GM12864 (cell line): ENCODE measurements around the gene LY6G6C.

ENCODE experiments used
- DNase-seq: peaks from one replicate; pipeline ENCODE4 v3.0.0-alpha.2; 2011; ENCODE audit warnings: low read depth
- H3K4me3 ChIP-seq: 2 replicates; pipeline ENCODE4 v1.5.1; 2011; ENCODE audit warnings: mild to moderate bottlenecking, low read depth, low read length, control low read depth
- TF ChIP-seq, protein P1 (sequence below): IDR thresholded peaks from 2 replicates; pipeline ENCODE4 v1.5.1; 2011; ENCODE audit warnings: low read depth, mild to moderate bottlenecking, moderate library complexity, low read length, control low read depth, inconsistent platforms; ENCODE audit errors: missing control alignments

LY6G6C gene

DNA sequence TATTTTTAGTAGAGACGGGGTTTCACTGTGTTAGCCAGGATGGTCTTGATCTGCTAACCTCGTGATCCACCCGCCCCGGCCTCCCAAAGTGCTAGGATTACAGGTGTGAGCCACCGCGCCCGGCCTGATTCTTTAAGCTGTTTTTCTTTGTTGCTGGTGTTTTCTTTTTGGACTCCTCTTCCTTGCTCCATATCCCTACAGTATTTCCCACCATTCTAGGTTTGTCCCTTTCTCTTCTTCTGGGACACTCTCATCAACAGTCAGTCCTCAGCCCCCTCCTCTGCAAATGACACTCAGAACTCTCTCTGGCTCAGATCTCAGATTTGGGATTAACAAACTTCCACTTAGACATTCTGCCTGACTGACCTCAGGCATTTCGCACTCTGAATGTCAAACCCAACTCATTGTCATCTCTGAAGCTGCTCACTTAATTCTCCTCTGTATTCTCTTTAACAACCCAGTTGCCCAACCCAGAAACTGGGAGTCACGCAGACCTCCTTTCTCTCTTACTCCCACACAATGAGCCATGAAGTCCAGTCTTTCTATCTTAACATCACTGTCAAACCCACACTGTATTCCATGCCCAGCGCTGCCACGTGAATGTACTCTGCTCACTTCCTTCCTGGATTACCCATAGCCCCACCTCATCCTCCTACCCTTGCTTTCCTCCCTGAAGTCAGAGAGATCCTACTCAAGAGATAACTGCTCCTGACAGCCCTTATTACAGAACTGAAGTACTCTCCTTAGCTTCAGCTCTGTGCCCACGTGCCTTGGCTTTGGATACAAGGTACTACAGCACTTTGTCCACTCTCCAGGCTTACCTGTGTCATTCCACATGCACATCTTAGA, 4.2 kb upstream of the LY6G6C start:
- no peak for DNase-seq
- TF ChIP-seq, protein P1, sequence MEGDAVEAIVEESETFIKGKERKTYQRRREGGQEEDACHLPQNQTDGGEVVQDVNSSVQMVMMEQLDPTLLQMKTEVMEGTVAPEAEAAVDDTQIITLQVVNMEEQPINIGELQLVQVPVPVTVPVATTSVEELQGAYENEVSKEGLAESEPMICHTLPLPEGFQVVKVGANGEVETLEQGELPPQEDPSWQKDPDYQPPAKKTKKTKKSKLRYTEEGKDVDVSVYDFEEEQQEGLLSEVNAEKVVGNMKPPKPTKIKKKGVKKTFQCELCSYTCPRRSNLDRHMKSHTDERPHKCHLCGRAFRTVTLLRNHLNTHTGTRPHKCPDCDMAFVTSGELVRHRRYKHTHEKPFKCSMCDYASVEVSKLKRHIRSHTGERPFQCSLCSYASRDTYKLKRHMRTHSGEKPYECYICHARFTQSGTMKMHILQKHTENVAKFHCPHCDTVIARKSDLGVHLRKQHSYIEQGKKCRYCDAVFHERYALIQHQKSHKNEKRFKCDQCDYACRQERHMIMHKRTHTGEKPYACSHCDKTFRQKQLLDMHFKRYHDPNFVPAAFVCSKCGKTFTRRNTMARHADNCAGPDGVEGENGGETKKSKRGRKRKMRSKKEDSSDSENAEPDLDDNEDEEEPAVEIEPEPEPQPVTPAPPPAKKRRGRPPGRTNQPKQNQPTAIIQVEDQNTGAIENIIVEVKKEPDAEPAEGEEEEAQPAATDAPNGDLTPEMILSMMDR = no peak
- H3K4me3 ChIP-seq = no peak overlapping the region

DNA sequence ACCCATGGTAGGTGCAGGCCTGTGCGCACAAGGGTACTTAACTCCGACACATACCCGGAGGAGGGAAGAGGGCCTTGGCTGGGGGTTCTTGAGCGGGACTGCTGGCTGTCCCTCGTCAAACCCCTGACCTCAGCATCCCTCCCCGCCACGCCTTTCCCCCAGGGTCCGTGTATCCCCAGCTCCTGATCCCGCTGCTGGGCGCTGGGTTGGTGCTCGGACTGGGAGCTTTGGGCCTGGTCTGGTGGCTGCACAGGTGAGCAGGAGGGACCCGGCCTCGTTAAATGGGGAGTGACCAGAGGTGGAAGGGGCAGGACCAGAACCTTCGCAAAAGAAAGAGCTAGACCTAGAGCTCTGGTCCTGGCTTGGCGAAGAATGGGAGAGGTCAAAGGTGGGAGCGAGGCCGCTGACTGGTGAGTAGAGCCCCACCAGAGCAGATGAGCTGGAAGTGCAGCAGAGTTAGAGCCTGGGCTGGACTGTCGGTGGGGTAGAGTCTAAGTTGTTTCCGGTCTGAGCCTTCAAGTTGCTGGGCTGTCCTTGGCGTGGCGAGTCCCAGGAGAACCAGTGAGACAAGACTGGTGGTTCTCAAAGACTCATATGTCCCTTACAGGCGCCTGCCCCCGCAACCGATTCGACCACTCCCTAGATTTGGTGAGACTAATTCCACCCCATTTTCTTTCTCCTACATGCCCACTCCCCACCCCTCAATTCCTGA, 2.6 kb upstream of the LY6G6C start:
- TF ChIP-seq, protein P1 = no peak
- no peak overlapping the region for H3K4me3 ChIP-seq
- no peak for DNase-seq

DNA sequence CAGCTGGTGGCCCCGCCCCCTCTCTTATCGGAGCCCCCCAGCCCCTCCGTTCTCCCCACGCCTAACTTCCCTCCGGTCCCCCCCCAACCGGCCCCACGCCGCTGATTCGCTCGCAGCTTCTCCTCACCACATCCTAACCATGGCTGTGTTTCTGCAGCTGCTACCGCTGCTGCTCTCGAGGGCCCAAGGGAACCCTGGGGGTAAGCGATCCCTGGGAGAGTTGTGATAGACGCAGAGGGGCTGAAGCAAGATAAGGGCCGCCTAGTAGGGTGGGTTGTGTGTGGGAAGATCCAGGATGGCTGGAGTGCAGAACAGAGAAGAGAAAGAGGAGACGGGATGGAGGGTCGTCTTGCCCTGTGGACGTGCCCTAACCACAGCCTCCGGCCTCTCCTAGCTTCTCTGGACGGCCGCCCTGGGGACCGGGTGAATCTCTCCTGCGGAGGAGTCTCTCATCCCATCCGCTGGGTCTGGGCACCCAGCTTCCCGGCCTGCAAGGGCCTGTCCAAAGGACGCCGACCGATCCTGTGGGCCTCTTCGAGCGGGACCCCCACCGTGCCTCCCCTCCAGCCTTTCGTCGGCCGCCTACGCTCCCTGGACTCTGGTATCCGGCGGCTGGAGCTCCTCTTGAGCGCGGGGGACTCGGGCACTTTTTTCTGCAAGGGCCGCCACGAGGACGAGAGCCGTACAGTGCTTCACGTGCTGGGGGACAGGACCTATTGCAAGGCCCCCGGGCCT, 1.9 kb upstream of the LY6G6C start, which contains the start of gene MPIG6B:
Gene MPIG6B (plus strand): TSS at position 129 of the 735 bp plus-strand sequence. CDS start 11 bp downstream, at position 140.
- no peak for DNase-seq

DNA sequence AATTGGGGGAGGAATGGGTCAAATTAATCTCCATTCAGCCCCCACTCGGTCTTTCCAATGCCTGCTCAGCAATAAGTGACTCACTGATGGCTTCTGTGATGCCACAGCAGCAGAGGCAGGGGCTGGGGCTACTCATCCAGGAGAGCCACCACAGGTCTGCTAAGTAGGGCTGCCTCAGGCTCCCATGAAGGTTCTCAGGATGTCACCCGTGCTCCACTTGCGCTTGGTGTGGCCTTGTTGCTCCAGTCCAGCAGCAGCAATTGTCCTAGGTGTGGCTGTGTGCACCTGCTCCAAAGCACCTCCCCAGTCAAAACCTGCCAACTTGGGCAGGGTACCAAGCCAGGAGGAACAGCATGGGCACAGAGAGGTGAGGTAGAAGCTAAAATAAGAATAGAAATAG, 627 bp upstream of the LY6G6C start:
- TF ChIP-seq, protein P1 = no peak
- no peak overlapping the region for H3K4me3 ChIP-seq
- DNase-seq = no peak

More for the DNA sequence above, 1.9 kb upstream of the LY6G6C start, which contains the start of gene MPIG6B:
- H3K4me3 ChIP-seq = no peak within 1 kb of the TSS
- TF ChIP-seq, protein P1 = no peak

DNA sequence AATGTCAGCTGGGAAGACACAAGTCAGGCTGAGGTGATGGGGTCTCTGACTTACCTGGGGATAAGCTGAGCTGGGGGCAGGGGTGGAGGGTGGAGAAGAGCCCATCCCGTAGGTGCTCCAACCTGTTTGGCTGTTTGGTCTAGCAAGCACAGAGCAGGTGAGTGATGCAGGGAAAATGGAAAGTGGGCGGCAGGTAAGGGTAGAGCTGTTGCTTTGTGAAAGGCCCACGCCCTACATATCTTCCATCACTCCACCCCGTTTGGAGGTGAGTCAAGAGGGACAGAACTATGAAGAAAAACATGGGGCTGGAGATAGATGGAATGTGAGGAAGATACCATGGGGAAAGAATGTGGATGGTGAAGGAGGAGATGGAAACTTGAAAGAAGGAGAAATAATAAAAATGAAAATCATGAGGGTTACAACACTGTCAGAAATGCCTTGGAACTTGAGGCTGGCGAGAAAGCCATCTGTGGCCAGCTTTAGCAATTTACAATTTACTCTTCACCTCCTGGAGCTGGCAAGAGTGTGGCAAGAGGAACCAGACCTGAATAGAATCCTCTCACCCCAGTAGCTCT, 1.3 kb downstream of the LY6G6C start:
- H3K4me3 ChIP-seq = no peak overlapping the region
- TF ChIP-seq, protein P1 = no peak
- no peak for DNase-seq

DNA sequence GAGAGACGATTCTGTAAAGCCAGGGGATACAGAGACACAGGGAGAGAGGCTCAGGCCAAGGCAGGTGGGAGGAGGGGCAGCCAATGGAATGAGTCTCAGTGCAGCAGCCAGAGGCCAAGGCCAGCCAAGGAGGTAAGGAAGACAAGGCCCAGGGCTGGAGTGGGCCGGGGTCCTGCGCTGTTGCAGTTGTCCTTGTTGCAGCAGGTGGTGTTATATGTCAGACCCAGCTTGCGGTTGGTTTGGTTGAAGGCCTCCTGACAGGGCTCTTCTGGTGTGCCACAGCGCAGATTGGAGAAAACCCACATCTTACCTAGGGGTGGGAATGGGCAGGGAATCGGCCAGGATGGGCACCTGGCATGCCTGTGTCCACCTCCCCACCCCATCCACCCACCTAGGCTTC, 2.5 kb downstream of the LY6G6C start:
- TF ChIP-seq, protein P1 = no peak
- no peak for DNase-seq

More for the DNA sequence above, 2.5 kb downstream of the LY6G6C start:
- H3K4me3 ChIP-seq = no peak overlapping the region
